ENCODE data around the gene VMO1. TPM values are rescaled to one million over a fixed set of nuclear protein-coding genes. Genes with fewer than 3 reads are reported as not detected.

Gene VMO1
- total and polyA plus RNA-seq, 9 of the 15 experiments (the other 6 are each of a cell fraction or from before 2014, with no cell fraction given): 0.31 TPM; not detected in 8

GRCh38 chr17:4822835-4823234 lies 36.7 kb upstream of the VMO1 start:
- H3K4me2 ChIP-seq (ENCODE audit: insufficient read depth, low read length): no peak overlapping the region
- H3K27ac ChIP-seq (ENCODE audit: extremely low read depth, low read depth, low read length): no peak overlapping the region
- intact Hi-C loops (cut with micrococcal nuclease): no loop called here
- ChIA-PET CTCF (ENCODE audit: low intra/inter-chr PET ratio) (no interaction called here), POLR2A (interaction anchor here (0.5 to 1.5 kb wide), 4 partner anchors 12 to 119 kb away, joined by 3 to 7 read pairs (median 3); partner anchors contain the start of gene PELP1)
- TF ChIP-seq HDAC6 (IDR thresholded peaks at IDR 0.05; ENCODE audit: low read depth, low read length): no peak
- TF ChIP-seq KDM2B (CRISPR knock-in tag; IDR thresholded peaks at IDR 0.05): no peak
- TF ChIP-seq CXXC5 (CRISPR knock-in tag; IDR thresholded peaks at IDR 0.05): no peak
- no peak for TF ChIP-seq SETDB1 (IDR thresholded peaks at IDR 0.05; ENCODE audit: low read length)
- TF ChIP-seq NCOA1 (IDR thresholded peaks at IDR 0.05; ENCODE audit: low read depth): no peak
- no peak for TF ChIP-seq SREBF2 (CRISPR knock-in tag; IDR thresholded peaks at IDR 0.05)
- TF ChIP-seq, protein P1, sequence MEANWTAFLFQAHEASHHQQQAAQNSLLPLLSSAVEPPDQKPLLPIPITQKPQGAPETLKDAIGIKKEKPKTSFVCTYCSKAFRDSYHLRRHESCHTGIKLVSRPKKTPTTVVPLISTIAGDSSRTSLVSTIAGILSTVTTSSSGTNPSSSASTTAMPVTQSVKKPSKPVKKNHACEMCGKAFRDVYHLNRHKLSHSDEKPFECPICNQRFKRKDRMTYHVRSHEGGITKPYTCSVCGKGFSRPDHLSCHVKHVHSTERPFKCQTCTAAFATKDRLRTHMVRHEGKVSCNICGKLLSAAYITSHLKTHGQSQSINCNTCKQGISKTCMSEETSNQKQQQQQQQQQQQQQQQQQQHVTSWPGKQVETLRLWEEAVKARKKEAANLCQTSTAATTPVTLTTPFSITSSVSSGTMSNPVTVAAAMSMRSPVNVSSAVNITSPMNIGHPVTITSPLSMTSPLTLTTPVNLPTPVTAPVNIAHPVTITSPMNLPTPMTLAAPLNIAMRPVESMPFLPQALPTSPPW (CRISPR knock-in tag; IDR thresholded peaks at IDR 0.05): no peak
- no peak for TF ChIP-seq STAT5A (IDR thresholded peaks at IDR 0.05; ENCODE audit: borderline replicate concordance, low read length)
- TF ChIP-seq TAF9B (IDR thresholded peaks at IDR 0.05; ENCODE audit: partially characterized antibody): no peak
- WGBS (ENCODE audit: insufficient coverage, low coverage, missing lambda C conversion rate): 70% methylated on average over 2 of the region's 3 CpGs
- no peak overlapping the region for H2AFZ ChIP-seq (ENCODE audit: low read depth, low read length)
- H3K4me1 ChIP-seq (replicated peaks in 1 of 2; ENCODE audit: control insufficient read depth in 2 of 2, insufficient read depth in 2 of 2, low read length in 2 of 2): no peaks in the 10 kb centered on the region; a peak in 2 of 5 replicates
- in situ Hi-C loops (cut with MboI): no loop called here
- no peak overlapping the region for H3K4me3 ChIP-seq
- H3K9me3 ChIP-seq (replicated peaks; ENCODE audit: control insufficient read depth, insufficient read depth, low read depth, low read length): no peaks in the 10 kb centered on the region
- H3K27me3 ChIP-seq (ENCODE audit: control insufficient read depth in 2 of 2, insufficient read depth in 2 of 2, low read length in 2 of 2): no peaks in the 10 kb centered on the region
- H4K20me1 ChIP-seq (replicated peaks; ENCODE audit: control insufficient read depth, insufficient read depth, low read length): no peaks in the 10 kb centered on the region
- peaks cover 4% of the 10 kb centered on the region for H3K9me1 ChIP-seq (ENCODE audit: control insufficient read depth, insufficient read depth, low read length)
- no peaks in the 10 kb centered on the region for H3K36me3 ChIP-seq (ENCODE audit: control insufficient read depth, insufficient read depth, low read length)
- H3K9ac ChIP-seq (ENCODE audit: insufficient read depth in 1 of 2, low read depth in 2 of 2, low read length in 2 of 2): 0 out of 4 replicates have a peak overlapping the region, but pooled peaks of 1 of the 2 experiments have one; percentile 16
- H3K79me2 ChIP-seq (ENCODE audit: control insufficient read depth, insufficient read depth, low read length): no peaks in the 10 kb centered on the region
- DNase-seq (ENCODE audit: extremely low read depth in 1 of 4, low spot score in 3 of 4) (no peak), ATAC-seq (no peak), FAIRE-seq (no peak)
- no TSS peak for BruUV-seq (replicated peaks)
